HG03196 (cell line): ENCODE data around the gene XAGE1B.
"Not testable (repeated sequence)": the region's sequence is repeated elsewhere in the genome, so short reads cannot be mapped to it uniquely, and the experiment has no call there.

Source experiments
- ATAC-seq: cut with Tn5 transposase; IDR thresholded peaks from one replicate; pipeline ENCODE4 v1.9.1; 2021; ENCODE audit not compliant: unreplicated experiment

XAGE1B gene

DNA sequence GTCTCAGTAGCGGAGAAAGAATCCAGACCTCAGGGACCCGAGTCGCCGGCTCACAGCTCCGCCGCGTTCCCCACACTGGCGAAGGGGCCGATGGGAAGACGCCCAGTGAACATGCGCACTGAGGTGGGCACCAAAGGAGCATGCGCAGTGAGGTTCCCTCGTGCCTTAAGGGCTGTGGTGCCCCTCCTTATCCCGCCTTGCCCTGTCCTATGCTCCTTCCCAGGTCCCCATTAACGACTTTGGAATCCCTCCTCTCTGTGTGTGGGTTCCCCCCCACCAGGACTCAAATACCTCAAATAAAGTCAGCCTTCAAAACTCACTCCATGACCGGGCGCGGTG, at the start of gene XAGE1B:
Gene XAGE1B, minus strand, starts transcription at position 77 of the 339 bp plus-strand sequence. CDS start 1,536 bp downstream, outside the sequence.
- ATAC-seq: not testable (repeated sequence)

DNA sequence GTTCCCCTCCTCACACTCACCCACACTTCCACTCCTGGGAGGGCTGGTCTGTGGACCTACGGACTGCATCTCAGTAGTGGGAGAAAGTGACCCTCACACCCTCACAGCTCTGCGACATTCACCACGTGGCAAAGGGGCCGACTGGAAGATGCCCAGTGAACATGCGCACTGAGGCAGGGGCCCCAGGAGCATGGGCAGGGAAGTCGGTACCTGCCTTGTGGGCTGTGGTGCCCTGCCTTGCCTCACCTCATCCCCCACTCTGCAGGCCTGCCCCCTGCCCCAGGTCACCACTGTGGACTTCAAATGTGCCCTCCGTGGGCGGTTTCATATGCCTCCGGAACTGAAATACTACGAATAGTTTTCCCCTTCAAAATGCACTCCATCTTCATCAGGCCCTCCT, 46.2 kb upstream of the XAGE1B start:
- no peak for ATAC-seq

DNA sequence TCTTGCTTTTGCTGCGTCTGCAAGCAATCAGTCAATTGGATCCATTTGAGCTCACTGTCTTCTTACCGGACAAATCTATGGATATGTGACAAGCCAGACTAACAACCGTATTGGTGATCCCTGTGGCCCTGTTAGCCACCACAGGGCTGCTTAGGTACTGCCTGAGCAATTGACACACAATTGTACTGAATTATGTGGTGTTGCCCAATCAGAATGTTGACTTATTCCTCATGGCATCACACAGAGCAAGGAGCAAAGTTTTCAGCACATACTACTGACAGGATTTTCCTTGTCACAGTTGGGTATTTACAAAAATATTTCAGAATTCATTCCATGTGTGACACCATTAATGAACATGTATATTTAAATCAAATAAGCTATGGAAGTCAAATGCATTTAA, 41.3 kb upstream of the XAGE1B start:
- no peak for ATAC-seq

GRCh38 chrX:52556741-52557140, 39.9 kb upstream of the XAGE1B start:
- ATAC-seq: no peak

GRCh38 chrX:52553995-52554642, 37.3 kb upstream of the XAGE1B start:
- ATAC-seq: no peak

DNA sequence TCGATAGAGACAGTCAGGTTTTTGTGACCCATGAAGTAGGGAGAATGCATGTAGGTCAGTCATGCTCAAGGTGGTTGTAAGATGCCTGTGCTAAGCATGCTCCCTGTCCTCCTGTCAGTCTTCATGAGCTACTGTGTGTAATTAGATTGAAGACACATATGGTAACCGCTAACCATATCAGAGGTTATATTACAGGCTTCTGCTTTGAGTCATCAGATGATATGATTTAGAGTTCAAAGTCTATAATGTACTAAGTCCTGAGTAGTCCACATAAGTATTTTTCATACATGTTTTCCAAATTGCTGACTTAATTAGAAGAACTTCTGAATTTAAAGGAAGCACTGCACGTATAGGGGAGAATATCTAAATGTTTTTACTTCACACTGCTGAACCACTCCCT, 31.9 kb upstream of the XAGE1B start:
- ATAC-seq: not testable (repeated sequence)

- ATAC-seq: no peak
These were observed 27.4 kb upstream of the XAGE1B start for GRCh38 chrX:52544147-52544840.

DNA sequence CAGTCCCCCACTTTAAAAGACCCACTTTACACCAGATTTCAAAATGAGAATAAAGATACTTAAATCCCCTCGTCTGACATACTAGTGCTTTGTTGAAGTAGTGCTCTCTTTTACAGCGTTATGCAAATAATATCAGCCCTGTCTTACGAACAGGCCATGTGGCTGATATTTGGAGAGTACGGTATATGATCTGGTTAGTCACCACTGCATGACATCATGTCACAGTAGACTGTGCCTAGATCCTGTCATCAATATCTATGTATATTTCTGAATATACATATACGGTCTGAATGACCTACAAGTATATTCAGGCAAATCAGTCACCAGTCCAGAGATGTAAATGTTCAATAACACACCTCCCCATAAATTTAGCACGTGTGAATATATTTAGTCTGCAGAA, 25.4 kb upstream of the XAGE1B start:
- ATAC-seq: no peak

GRCh38 chrX:52541051-52541450, 24.2 kb upstream of the XAGE1B start:
- not testable (repeated sequence) for ATAC-seq

DNA sequence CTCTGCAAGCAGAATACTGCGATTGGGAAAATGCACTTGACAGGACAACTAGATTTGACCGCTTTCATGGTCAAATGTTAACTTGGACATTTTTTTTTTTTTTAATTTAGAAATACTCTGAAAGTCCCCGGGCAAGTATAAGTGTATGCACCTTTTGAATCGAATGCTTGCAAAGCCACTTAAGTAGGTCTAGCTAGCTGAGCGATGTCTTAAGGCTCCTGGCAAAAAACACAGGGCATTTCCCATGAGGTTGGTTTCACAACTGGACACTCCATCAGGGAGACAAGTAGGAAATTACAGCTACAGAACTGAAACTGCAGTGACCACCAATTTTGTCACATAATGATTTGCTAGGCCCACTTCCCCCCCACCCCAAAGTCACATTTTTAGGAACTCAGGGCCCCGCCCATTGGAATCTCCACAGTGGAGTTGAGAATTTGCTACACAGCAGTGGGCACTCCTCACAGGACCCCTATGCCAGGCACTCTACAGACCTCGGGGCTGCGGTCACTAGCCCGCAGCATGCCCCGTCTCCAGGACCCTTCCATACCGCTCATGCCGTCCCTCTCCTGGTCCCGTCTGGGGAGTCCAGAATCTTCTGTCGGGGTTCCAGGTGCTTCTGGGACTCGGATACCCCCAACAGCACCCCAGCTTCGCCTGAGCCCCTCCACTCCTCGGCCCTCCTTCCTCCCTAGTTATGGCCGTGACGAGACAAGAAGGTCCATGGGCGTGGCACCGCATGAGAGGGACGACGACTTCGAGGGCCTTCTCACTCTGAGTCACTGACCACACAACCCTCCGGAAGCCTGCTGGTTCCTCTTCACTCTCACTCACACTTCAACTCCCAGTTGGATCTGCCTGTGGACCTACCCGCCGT, 515 bp downstream of the XAGE1B start:
- not testable (repeated sequence) for ATAC-seq

DNA sequence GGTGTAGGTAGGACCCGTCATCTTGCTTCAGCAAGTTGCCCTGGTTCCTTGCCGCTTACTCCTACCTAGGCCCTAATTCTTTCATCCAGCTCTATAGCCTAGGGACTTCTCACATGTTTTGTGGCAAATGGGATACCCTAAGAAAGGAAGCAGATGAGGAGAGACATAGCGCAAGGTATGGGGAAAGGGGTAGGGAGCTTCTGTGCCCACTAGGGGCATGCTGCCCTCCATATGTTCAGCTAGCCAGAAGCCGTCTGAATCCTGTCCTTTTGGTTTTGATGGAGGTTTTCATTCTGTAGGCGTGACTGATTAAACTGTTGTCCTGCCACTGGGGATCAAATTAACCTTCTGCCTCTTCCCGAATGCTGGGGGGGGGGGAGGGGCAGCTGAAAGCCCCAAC, 5.7 kb downstream of the XAGE1B start:
- not testable (repeated sequence) for ATAC-seq

DNA sequence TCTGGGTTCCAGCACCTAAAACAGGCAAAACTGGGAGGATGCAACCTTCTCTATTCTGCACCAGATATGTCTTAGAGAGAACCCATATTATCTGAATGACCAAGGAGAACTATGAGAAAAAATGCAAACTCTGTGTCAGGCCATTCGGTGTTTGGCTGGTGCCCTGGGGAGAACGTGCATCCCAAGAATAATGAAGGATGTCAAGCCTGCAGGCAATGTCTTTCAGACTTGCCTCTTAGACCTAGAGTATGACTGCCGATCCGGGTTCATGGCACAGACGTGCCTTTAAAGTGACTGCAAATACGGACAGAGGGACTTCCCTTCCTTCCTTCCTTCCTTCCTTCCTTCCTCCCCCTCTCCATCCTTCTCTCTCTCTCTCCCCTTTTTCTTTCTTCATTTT, 6.9 kb downstream of the XAGE1B start:
- ATAC-seq: no peak

DNA sequence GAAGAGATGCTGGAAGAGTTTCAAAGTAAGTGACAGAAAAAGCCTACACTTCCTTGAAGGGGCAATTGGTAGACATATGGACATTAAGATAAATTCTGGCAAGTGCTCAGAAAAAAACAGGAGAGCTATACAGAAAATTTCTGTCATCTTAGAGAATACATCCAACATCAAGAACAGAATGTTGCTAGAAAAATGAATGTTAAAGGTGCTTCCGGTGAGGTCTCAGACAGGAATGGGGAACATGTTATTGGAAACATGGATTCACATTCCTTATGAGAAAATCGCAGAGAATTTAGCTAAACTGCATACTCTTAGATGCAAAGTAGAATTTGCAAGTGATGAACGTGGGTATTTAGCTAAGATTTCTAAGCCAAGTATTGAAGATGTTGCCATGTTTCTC, 9.5 kb downstream of the XAGE1B start:
- no peak for ATAC-seq

- no peak for ATAC-seq
These were observed 12.3 kb downstream of the XAGE1B start for GRCh38 chrX:52504551-52504950.

- ATAC-seq: not testable (repeated sequence)
These were observed 15.5 kb downstream of the XAGE1B start for GRCh38 chrX:52501362-52501761.

DNA sequence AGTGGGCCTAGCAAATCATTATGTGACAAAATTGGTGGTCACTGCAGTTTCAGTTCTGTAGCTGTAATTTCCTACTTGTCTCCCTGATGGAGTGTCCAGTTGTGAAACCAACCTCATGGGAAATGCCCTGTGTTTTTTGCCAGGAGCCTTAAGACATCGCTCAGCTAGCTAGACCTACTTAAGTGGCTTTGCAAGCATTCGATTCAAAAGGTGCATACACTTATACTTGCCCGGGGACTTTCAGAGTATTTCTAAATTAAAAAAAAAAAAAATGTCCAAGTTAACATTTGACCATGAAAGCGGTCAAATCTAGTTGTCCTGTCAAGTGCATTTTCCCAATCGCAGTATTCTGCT, 20.5 kb downstream of the XAGE1B start:
- ATAC-seq: not testable (repeated sequence)

- ATAC-seq: not testable (repeated sequence)
These were observed 21.1 kb downstream of the XAGE1B start, which contains the start of gene XAGE1A for GRCh38 chrX:52495545-52496418. Gene XAGE1A (plus strand): TSS chrX:52495808. CDS start chrX:52497362, 1,554 bp downstream.

DNA sequence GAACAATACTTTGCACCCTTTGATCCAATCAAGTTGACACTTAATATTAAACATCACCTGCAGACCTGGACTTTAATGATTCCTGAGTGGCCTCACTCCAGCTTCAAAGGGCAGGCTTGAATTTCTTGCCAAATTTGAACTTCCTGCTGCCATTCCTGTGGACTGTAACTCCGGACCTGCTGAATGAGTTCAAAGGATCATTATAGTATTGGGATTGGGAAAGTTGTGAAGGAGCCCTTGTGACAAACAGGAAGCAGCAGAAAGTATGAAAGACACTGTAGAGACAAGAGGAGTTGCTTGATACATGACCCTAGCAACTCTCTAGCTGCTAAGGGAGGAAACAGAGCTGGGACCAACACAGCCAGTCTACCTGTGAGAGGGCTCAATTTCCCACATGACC, 45.6 kb downstream of the XAGE1B start:
- not testable (repeated sequence) for ATAC-seq
